HT1080 (cell line): ENCODE data around the gene CACHD1. TPM values are rescaled to one million over a fixed set of nuclear protein-coding genes. Genes with fewer than 3 reads are reported as not detected.
"Not testable (repeated sequence)": the region's sequence is repeated elsewhere in the genome, so short reads cannot be mapped to it uniquely, and the experiment has no call there.

Source experiments
- DNase-seq: peaks from one replicate; pipeline ENCODE4 v3.0.0-alpha.2; 2015; ENCODE audit warnings: low read depth
- total RNA-seq: library from RNA; depleted of rRNA; stranded (reverse); fragments of >200 nt; shearing (Covaris generic); gene quantifications from 2 replicates; pipeline ENCODE4 v1.2.3, GENCODE V29; 2014

The CACHD1 gene
- total RNA-seq, 1 experiment from 2014 or later, result 6.0 TPM

GRCh38 chr1:64581135-64581842, 111.4 kb downstream of the CACHD1 start:
- no peak for DNase-seq

- no peak for DNase-seq
Measured at GRCh38 chr1:64581843-64582185, 111.9 kb downstream of the CACHD1 start.

- no peak for DNase-seq
Measured at GRCh38 chr1:64584479-64584878, 114.5 kb downstream of the CACHD1 start.

GRCh38 chr1:64588876-64589275, 118.9 kb downstream of the CACHD1 start:
- no peak for DNase-seq

GRCh38 chr1:64590316-64590715, 120.4 kb downstream of the CACHD1 start:
- no peak for DNase-seq

- DNase-seq, result no peak
Measured at GRCh38 chr1:64594446-64594845, 124.5 kb downstream of the CACHD1 start.

- DNase-seq, result no peak
Measured at GRCh38 chr1:64595871-64596515, 126.1 kb downstream of the CACHD1 start.

GRCh38 chr1:64597113-64597512, 127.2 kb downstream of the CACHD1 start:
- DNase-seq, result no peak

- peak; percentile 55 for DNase-seq
Measured at GRCh38 chr1:64598100-64598571, 128.2 kb downstream of the CACHD1 start.

GRCh38 chr1:64599242-64599641, 129.3 kb downstream of the CACHD1 start:
- no peak for DNase-seq

GRCh38 chr1:64601207-64601606, 131.3 kb downstream of the CACHD1 start:
- no peak for DNase-seq

GRCh38 chr1:64608005-64608650, 138.2 kb downstream of the CACHD1 start:
- no peak for DNase-seq

- no peak for DNase-seq
Measured at GRCh38 chr1:64608651-64609048, 138.7 kb downstream of the CACHD1 start.

GRCh38 chr1:64610950-64611349, 141.0 kb downstream of the CACHD1 start:
- not testable (repeated sequence) for DNase-seq

- no peak for DNase-seq
Measured at GRCh38 chr1:64616039-64616438, 146.1 kb downstream of the CACHD1 start.

- DNase-seq, result peak; percentile 84
Measured at GRCh38 chr1:64623750-64624191, 153.8 kb downstream of the CACHD1 start.

- DNase-seq, result peak; percentile 65
Measured at GRCh38 chr1:64624218-64624713, 154.3 kb downstream of the CACHD1 start.

GRCh38 chr1:64624808-64625207, 154.9 kb downstream of the CACHD1 start:
- no peak for DNase-seq

- DNase-seq, result no peak
Measured at GRCh38 chr1:64630611-64631010, 160.7 kb downstream of the CACHD1 start.

GRCh38 chr1:64631346-64632034, 161.6 kb downstream of the CACHD1 start:
- no peak for DNase-seq

- no peak for DNase-seq
Measured at GRCh38 chr1:64632936-64633335, 163.0 kb downstream of the CACHD1 start.

- DNase-seq, result no peak
Measured at GRCh38 chr1:64645735-64646134, 175.8 kb downstream of the CACHD1 start.
